HEK293 (cell line): ENCODE measurements around the gene CDC42EP3.

ENCODE experiments used
- CTCF ChIA-PET: fragments of 350-600 bp; formaldehyde crosslinking; extraction: SDS; loops from one replicate; lab custom pipeline; 2021; ENCODE audit warnings: antibody characterized with exemption; lab: Yijun Ruan, JAX
- POLR2A ChIA-PET: fragments of 300-600 bp; formaldehyde crosslinking; extraction: SDS; loops from one replicate; lab custom pipeline; 2020; ENCODE audit warnings: antibody characterized with exemption, inconsistent platforms; lab: Yijun Ruan, JAX
- H3K27ac ChIP-seq: fragments of 200-500 bp; sonication (Bioruptor generic); 2 replicates; pipeline ENCODE4 v1.5.1; 2014; ENCODE audit warnings: low read depth, low read length, control low read depth, inconsistent platforms; ENCODE audit errors: extremely low read depth
- H3K36me3 ChIP-seq, 2 experiments: fragments of 200-500 bp in 1 of 2; sonication (Bioruptor generic) in 1 of 2; 1 replicate in 1 of 2; 2 replicates in 1 of 2; pipeline ENCODE4 v1.5.1; 2014 to 2017; ENCODE audit warnings: inconsistent platforms in 2 of 2, low read length in 2 of 2; ENCODE audit not compliant: control insufficient read depth in 2 of 2, insufficient read depth in 1 of 2
- H3K4me1 ChIP-seq: fragments of 200-500 bp; sonication (Bioruptor generic); 2 replicates; pipeline ENCODE4 v1.5.1; 2014; ENCODE audit warnings: mild to moderate bottlenecking, low read length, inconsistent platforms; ENCODE audit not compliant: control insufficient read depth, insufficient read depth
- H3K4me3 ChIP-seq: 2 replicates; pipeline ENCODE4 v1.5.1; 2011; ENCODE audit warnings: low read depth, mild to moderate bottlenecking, control low read depth, low read length, moderate library complexity
- H3K9me3 ChIP-seq: fragments of 200-500 bp; sonication (Bioruptor generic); 2 replicates; pipeline ENCODE4 v1.5.1; 2014; ENCODE audit warnings: low read depth, low read length, inconsistent platforms; ENCODE audit not compliant: control insufficient read depth, insufficient read depth
- WT1 ChIP-seq: fragments of 450-650 bp; formaldehyde crosslinking; IDR thresholded peaks from 2 replicates; pipeline ENCODE4 v1.5.1; 2016; ENCODE audit warnings: missing biosample characterization, missing genetic modification characterization
- YY1 ChIP-seq: fragments of 450-650 bp; formaldehyde crosslinking; IDR thresholded peaks from 2 replicates; pipeline ENCODE4 v1.5.1; 2018; ENCODE audit warnings: missing biosample characterization, missing genetic modification characterization
- ZBTB17 ChIP-seq: fragments of 450-650 bp; formaldehyde crosslinking; IDR thresholded peaks from 2 replicates; pipeline ENCODE4 v1.5.1; 2016; ENCODE audit warnings: missing biosample characterization, missing genetic modification characterization
- ZFHX2 ChIP-seq: fragments of 450-650 bp; formaldehyde crosslinking; conservative IDR thresholded peaks from 2 replicates; pipeline ENCODE4 v1.5.1; 2016; ENCODE audit warnings: missing biosample characterization, missing genetic modification characterization
- ZNF239 ChIP-seq: fragments of 450-650 bp; formaldehyde crosslinking; IDR thresholded peaks from 2 replicates; pipeline ENCODE4 v1.5.1; 2016; ENCODE audit warnings: missing biosample characterization, missing genetic modification characterization
- ZNF341 ChIP-seq: fragments of 450-650 bp; formaldehyde crosslinking; IDR thresholded peaks from 2 replicates; pipeline ENCODE4; 2016; ENCODE audit warnings: low read depth, missing biosample characterization, missing genetic modification characterization
- ZNF433 ChIP-seq: fragments of 450-650 bp; formaldehyde crosslinking; IDR thresholded peaks from 2 replicates; pipeline ENCODE4 v1.5.1; 2016; ENCODE audit warnings: missing biosample characterization, missing genetic modification characterization, low read depth
- ZNF654 ChIP-seq: fragments of 450-650 bp; formaldehyde crosslinking; IDR thresholded peaks from 2 replicates; pipeline ENCODE4 v1.5.1; 2016; ENCODE audit warnings: low read depth, missing biosample characterization, missing genetic modification characterization
- ZNF701 ChIP-seq: fragments of 450-650 bp; formaldehyde crosslinking; IDR thresholded peaks from 2 replicates; pipeline ENCODE4 v1.5.1; 2016; ENCODE audit warnings: missing biosample characterization, missing genetic modification characterization
- TF ChIP-seq, protein P1 (sequence below): fragments of 450-650 bp; formaldehyde crosslinking; conservative IDR thresholded peaks from 2 replicates; pipeline ENCODE4 v1.5.1; 2016; ENCODE audit warnings: low read depth, missing biosample characterization, missing genetic modification characterization
- TF ChIP-seq, protein P2 (sequence below): fragments of 450-650 bp; formaldehyde crosslinking; IDR thresholded peaks from 2 replicates; pipeline ENCODE4 v1.5.1; 2017; ENCODE audit warnings: missing biosample characterization, missing genetic modification characterization
- TF ChIP-seq, protein P3 (sequence below): sonication (generic); formaldehyde crosslinking; IDR thresholded peaks from 2 replicates; pipeline ENCODE4 v1.8.1; 2022; ENCODE audit warnings: mild to moderate bottlenecking, moderate library complexity, missing genetic modification reagents

Gene CDC42EP3

GRCh38 chr2:37614061-37614738 is 57.2 kb downstream of the CDC42EP3 start:
- TF ChIP-seq, protein P1, sequence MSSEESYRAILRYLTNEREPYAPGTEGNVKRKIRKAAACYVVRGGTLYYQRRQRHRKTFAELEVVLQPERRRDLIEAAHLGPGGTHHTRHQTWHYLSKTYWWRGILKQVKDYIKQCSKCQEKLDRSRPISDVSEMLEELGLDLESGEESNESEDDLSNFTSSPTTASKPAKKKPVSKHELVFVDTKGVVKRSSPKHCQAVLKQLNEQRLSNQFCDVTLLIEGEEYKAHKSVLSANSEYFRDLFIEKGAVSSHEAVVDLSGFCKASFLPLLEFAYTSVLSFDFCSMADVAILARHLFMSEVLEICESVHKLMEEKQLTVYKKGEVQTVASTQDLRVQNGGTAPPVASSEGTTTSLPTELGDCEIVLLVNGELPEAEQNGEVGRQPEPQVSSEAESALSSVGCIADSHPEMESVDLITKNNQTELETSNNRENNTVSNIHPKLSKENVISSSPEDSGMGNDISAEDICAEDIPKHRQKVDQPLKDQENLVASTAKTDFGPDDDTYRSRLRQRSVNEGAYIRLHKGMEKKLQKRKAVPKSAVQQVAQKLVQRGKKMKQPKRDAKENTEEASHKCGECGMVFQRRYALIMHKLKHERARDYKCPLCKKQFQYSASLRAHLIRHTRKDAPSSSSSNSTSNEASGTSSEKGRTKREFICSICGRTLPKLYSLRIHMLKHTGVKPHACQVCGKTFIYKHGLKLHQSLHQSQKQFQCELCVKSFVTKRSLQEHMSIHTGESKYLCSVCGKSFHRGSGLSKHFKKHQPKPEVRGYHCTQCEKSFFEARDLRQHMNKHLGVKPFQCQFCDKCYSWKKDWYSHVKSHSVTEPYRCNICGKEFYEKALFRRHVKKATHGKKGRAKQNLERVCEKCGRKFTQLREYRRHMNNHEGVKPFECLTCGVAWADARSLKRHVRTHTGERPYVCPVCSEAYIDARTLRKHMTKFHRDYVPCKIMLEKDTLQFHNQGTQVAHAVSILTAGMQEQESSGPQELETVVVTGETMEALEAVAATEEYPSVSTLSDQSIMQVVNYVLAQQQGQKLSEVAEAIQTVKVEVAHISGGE (tag by site-specific recombination) = no peak
- no peak for TF ChIP-seq ZNF239 (tag by site-specific recombination)
- TF ChIP-seq ZNF433 (tag by site-specific recombination) = no peak
- TF ChIP-seq ZNF341 (tag by site-specific recombination) = no peak
- TF ChIP-seq, protein P2, sequence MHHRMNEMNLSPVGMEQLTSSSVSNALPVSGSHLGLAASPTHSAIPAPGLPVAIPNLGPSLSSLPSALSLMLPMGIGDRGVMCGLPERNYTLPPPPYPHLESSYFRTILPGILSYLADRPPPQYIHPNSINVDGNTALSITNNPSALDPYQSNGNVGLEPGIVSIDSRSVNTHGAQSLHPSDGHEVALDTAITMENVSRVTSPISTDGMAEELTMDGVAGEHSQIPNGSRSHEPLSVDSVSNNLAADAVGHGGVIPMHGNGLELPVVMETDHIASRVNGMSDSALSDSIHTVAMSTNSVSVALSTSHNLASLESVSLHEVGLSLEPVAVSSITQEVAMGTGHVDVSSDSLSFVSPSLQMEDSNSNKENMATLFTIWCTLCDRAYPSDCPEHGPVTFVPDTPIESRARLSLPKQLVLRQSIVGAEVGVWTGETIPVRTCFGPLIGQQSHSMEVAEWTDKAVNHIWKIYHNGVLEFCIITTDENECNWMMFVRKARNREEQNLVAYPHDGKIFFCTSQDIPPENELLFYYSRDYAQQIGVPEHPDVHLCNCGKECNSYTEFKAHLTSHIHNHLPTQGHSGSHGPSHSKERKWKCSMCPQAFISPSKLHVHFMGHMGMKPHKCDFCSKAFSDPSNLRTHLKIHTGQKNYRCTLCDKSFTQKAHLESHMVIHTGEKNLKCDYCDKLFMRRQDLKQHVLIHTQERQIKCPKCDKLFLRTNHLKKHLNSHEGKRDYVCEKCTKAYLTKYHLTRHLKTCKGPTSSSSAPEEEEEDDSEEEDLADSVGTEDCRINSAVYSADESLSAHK (tag by site-specific recombination) = no peak
- TF ChIP-seq ZNF654 (tag by site-specific recombination) = no peak
- no peak for TF ChIP-seq ZBTB17
- TF ChIP-seq, protein P3, sequence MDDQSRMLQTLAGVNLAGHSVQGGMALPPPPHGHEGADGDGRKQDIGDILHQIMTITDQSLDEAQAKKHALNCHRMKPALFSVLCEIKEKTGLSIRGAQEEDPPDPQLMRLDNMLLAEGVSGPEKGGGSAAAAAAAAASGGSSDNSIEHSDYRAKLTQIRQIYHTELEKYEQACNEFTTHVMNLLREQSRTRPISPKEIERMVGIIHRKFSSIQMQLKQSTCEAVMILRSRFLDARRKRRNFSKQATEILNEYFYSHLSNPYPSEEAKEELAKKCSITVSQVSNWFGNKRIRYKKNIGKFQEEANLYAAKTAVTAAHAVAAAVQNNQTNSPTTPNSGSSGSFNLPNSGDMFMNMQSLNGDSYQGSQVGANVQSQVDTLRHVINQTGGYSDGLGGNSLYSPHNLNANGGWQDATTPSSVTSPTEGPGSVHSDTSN (CRISPR knock-in tag) = no peak
- no peak for TF ChIP-seq YY1 (tag by site-specific recombination)
- TF ChIP-seq ZFHX2 = no peak
- TF ChIP-seq, all 188 proteins: peak for 0
- no peaks in the 10 kb centered on the region for H3K36me3 ChIP-seq
- H3K9me3 ChIP-seq = no peaks in the 10 kb centered on the region
- H3K27ac ChIP-seq = no peak overlapping the region
- no peaks in the 10 kb centered on the region for H3K4me1 ChIP-seq
- POLR2A ChIA-PET = no interaction called here
- CTCF ChIA-PET = no interaction called here
- H3K4me3 ChIP-seq = no peak overlapping the region

DNA sequence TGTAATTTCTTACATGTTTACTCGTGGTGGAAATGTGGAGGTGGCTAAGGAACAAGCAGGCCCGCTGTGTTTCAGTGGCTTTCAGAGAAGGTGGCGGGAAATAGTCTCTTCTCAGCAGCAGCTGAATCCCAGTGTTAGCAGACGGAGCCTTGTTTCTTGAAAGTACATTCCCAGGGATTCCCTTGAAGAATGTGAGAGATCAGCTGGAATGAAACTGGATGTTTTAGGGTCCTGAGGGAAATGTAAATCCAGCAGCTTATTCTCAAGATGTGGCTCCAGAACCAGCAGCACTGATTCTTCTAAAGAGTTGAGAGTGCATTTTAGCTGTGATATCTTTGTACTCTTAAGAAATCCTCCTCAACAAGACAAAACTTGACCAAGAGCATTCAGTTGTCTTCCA is 59.1 kb downstream of the CDC42EP3 start:
- POLR2A ChIA-PET = no interaction called here
- Histone ChIP-seq H3K4me3 (no peak overlapping the region), H3K4me1 (no peaks in the 10 kb centered on the region), H3K9me3 (no peaks in the 10 kb centered on the region), H3K36me3 (no peaks in the 10 kb centered on the region), H3K27ac (no peak overlapping the region)
- no peak for TF ChIP-seq WT1
- no peak for TF ChIP-seq ZNF701 (tag by site-specific recombination)
- TF ChIP-seq, protein P1 (tag by site-specific recombination) = no peak
- CTCF ChIA-PET = no interaction called here
